Bone marrow (tissue), 2 donors: ENCODE data around the gene SURF2.
"Not testable (repeated sequence)": the region's sequence is repeated elsewhere in the genome, so short reads cannot be mapped to it uniquely, and the experiment has no call there.

Experiments
- DNase-seq, 2 donors: peaks; one replicate each; lab custom pipeline; 2025; lab: John Stamatoyannopoulos, UW

SURF2 gene

DNA sequence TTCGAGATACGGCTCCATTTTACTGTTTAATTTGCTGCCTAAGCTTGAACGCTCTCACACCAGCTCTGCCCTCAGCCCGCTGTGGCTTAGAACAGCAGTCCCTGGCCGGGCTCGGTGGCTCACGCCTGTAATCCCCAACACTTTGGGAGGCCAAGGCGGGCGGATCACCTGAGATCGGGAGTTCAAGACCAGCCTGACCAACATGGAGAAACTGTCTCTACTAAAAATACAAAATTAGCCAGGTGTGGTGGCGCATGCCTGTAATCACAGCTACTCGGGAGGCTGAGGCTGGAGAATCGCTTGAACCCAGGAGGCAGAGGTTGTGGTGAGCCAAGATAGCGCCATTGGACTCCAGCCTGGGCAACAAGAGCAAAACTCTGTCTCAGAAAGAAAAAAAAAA lies 20.9 kb downstream of the SURF2 start:
- DNase-seq = not testable (repeated sequence)

DNA sequence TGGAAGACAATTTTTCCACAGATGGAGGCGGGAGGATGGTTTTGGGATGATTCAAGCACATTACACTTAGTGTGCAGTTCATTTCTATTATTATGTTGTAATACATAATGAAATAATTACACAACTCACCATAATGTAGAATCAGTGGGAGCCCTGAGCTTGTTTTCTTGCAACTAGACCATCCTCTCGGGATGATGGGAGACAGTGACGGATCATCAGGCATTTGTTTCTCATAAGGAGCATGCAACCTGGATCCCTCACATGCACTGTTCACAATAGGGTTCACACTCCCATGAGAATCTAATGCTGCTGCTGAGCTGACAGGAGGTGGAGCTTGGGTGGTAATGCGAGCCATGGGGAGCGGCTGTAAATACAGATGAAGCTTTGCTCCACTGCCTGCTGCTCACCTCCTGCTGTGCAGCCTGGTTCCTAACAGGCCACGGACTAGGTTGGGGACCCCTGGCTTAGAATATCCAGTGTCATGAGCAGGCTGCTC lies 21.4 kb downstream of the SURF2 start:
- DNase-seq = no peak

- DNase-seq = no peak
These were observed 22.1 kb downstream of the SURF2 start for GRCh38 chr9:133378408-133378962.

GRCh38 chr9:133379153-133380086 lies 23.1 kb downstream of the SURF2 start:
- no peak for DNase-seq

DNA sequence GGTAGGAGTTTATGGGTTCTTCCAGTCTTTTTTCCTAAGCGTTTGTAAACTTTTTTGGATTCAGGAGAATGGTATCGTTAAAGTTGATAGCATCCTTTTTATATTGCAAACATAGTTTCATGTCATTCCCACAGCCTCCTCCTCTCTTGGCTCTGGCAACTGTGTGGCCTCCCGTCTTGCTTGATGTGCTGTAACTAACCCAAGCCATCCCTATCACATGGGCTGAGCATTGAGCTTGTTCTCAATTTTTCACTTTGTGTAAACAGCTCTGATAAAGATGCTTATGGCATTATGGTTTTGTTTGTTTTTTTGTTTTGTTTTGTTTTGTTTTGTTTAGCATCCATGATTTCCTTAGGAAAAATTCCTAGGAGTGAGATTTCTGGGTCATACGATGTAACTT lies 24.4 kb downstream of the SURF2 start:
- DNase-seq = no peak

DNA sequence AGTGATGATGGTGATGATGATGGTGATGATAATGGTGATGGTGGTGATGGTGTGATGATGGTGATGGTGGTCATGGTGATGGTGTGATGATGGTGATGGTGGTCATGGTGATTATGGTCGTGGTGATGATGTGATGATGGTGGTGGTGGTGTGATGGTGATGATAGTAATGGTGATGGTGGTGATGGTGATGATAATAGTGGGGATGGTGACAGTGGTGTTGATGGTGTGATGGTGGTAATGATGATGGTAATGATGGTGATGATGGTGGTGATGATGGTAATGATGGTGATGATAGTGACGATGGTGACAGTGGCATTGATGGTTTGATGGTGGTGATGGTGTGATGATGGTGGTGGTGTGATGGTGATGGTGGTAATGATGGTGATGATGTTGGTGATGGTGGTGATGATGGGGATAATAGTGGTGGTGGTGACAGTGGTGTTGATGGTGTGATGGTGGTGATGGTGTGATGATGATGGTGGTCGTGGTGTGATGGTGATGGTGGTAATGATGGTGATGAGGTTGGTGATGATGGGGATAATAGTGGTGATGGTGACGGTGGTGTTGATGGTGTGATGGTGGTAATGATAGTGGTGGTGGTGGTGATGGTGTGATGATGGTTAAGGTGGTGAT lies 26.3 kb downstream of the SURF2 start:
- DNase-seq = no peak

GRCh38 chr9:133383438-133383837 lies 27.1 kb downstream of the SURF2 start:
- no peak for DNase-seq

GRCh38 chr9:133384736-133385321 lies 28.5 kb downstream of the SURF2 start:
- no peak for DNase-seq

DNA sequence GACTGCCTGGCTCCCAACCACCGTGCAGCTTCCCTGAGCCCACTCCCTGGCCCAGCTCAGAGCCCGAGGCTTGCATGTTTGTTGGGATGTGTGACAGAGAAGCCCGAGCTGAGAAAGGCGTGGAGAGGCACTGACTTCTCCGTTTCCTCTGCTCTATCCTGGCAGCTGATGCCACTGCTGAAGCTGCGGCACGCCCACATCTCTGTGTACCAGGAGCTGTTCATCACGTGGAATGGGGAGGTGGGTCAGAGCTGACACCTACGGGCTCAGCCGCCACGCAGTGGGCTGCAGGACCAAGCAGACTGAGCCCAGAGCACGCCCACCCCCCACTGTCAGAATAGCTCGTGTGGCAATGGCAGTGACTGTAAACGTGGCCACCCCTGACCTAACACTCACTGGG lies 29.1 kb downstream of the SURF2 start:
- no peak for DNase-seq

- DNase-seq = no peak
These were observed 30.0 kb downstream of the SURF2 start for GRCh38 chr9:133386338-133386737.

GRCh38 chr9:133387680-133388079 lies 31.3 kb downstream of the SURF2 start:
- no peak for DNase-seq

DNA sequence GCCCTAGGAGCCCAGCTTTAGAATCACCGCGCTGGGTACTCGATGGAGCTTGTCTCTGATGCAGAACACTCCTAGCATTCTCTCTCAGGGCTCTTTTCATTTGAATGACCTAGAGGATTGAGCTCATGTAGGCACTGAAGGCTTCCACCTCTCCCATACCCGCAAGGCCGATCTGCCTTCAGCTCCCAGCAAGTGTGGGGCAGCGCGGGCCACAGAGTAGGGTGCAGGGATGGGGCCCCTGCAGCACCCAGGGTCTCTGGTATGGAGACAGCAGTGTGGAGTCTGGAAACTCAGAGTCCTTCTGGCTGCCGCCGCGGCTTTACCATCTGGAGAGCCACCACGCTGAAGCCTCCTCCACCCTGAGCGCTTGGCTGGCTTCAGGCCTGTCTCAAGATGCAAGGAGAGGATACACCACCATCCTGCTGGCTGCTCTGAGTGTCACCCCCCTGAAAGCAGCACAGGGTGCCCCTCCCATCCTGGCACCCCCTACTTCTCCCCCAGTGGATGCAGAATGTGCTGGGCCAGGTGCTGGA lies 32.7 kb downstream of the SURF2 start:
- DNase-seq = no peak

DNA sequence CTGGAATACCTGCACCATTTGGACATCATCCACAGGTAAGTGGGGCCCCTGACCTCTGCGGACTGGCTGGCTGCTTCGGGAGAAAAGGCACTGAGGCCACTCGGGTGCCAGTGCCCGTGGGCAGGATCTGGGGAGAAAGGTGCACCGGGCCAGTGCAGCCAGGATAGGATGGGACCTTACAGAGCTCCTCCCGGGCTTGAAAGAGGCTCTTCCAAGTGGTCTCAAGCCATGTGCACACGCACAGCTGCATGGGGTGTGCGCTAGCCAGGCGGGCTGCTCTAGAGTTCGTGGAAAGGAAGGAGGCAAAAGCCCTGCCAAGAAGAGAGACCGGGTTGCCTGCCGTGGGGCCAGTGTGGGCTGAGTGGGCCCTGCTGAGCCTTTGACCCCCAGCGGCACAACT lies 33.2 kb downstream of the SURF2 start:
- DNase-seq = no peak

- no peak for DNase-seq
These were observed 34.4 kb downstream of the SURF2 start for GRCh38 chr9:133390713-133391112.

DNA sequence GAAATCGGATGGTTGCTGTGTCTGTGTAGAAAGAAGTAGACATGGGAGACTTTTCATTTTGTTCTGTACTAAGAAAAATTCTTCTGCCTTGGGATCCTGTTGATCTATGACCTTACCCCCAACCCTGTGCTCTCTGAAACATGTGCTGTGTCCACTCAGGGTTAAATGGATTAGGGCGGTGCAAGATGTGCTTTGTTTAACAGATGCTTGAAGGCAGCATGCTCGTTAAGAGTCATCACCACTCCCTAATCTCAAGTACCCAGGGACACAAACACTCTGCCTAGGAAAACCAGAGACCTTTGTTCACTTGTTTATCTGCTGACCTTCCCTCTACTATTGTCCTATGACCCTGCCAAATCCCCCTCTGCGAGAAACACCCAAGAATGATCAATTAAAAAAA lies 35.1 kb downstream of the SURF2 start:
- DNase-seq = not testable (repeated sequence)

GRCh38 chr9:133392308-133392707 lies 36.0 kb downstream of the SURF2 start:
- DNase-seq = not testable (repeated sequence)

GRCh38 chr9:133393399-133393798 lies 37.0 kb downstream of the SURF2 start:
- no peak for DNase-seq

DNA sequence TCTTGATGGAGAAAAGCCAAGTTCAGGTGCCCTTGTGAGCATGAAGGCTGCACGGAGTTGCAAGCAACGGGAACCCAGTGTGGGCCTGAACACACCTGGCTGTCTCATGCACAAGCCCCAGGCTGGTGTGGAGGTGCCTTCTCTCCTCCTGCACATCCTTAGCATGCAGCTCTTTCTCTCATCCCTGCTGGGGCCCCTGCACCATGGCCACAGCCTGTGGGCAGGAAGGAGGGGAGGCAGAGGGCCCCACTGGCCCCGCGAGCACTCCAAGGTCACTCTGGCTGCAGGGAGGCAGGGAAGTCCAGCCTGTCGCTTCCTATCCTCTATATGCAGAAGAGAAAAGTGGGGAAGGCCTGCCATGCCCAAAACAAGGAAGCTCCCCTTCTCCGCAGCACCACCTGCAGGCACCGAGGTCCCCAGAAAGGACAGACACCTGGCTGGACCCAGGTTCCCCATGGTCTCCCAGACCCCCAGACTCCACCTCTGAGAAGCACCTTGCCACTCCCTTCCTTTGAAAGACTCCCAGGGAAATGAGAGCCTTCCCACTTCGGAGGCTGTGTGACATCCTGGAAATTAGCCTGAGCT lies 38.4 kb downstream of the SURF2 start:
- no peak for DNase-seq

GRCh38 chr9:133396952-133397351 lies 40.6 kb downstream of the SURF2 start:
- no peak for DNase-seq

DNA sequence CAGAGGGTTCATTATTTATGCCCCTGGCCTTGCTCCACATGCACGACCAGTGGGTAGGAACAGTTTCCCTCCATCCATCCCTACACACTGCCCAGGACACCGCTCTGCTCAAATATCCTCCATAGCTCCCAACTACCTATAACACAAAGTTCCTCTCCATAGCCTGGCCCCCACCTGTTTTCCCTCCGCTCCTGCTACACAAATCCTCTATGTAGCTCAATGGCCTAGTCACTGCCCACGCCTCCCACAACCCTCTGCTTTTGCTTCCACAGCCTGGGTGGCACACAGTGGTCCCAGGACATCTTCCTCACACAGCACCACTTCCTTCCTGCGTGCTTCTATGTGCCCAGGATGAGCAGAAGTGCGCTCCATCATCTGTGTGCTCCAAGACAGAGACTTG lies 41.0 kb downstream of the SURF2 start:
- no peak for DNase-seq

DNA sequence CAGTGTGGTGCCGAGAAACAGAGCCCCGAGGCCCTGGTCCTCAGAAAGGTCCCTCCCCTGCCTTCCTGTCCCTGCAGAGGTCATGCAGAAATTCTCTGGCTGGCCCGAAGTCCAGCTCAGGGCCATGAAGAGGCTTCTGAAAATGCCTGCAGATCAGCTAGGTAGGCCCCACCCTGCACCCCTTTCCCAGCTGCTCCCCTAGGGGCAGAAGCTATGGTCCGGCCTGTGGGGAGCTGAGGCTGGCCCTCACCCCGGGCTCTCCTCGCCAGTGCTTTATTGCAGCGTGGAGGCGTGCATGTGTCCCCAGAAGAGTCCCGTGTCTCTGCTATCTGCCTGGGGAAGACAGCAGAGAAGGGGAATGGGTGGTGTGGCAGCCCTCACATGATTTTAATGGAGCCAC lies 41.5 kb downstream of the SURF2 start:
- DNase-seq = no peak

- DNase-seq = no peak
These were observed 43.9 kb downstream of the SURF2 start for GRCh38 chr9:133400292-133400691.
